GM12891 (cell line): ENCODE results near the gene SHANK2.

ENCODE experiments used
- DNase-seq: peaks from one replicate; pipeline ENCODE4 v3.0.0; 2011; ENCODE audit warnings: low spot score; ENCODE audit not compliant: insufficient read length
- FAIRE-seq: peaks from 2 replicates; lab custom pipeline; 2011; peaks lifted over from hg19 to GRCh38; lab: Jason Lieb, UNC
- PAX5 ChIP-seq: IDR thresholded peaks from 2 replicates; pipeline ENCODE4 v1.6.1; 2011; ENCODE audit warnings: low read length, moderate library complexity, mild to moderate bottlenecking; ENCODE audit not compliant: insufficient read depth, severe bottlenecking
- POLR2A ChIP-seq: IDR thresholded peaks from 2 replicates; pipeline ENCODE4 v1.6.1; 2011; ENCODE audit warnings: low read depth, low read length, control low read depth
- POLR2AphosphoS5 ChIP-seq: IDR thresholded peaks from 2 replicates; pipeline ENCODE4 v1.6.1; 2011; ENCODE audit warnings: low read depth, low read length, control low read depth
- POU2F2 ChIP-seq: IDR thresholded peaks from 2 replicates; pipeline ENCODE4 v1.6.1; 2011; ENCODE audit warnings: low read depth, mild to moderate bottlenecking, control low read depth, low read length, moderate library complexity
- SPI1 ChIP-seq: IDR thresholded peaks from 2 replicates; pipeline ENCODE4 v1.6.1; 2011; ENCODE audit warnings: low read depth, low read length, control low read depth
- TAF1 ChIP-seq: IDR thresholded peaks from 2 replicates; pipeline ENCODE4 v1.6.1; 2011; ENCODE audit warnings: low read depth, low read length, control low read depth

The SHANK2 gene

GRCh38 chr11:71269603-71270511, 17.5 kb upstream of the SHANK2 start:
- DNase-seq (no peak), FAIRE-seq (no peak)
- TF ChIP-seq POLR2AphosphoS5 (no peak), TAF1 (no peak), POU2F2 (no peak), SPI1 (no peak), PAX5 (no peak), POLR2A (no peak)

GRCh38 chr11:71268706-71269321, 16.4 kb upstream of the SHANK2 start:
- FAIRE-seq = no peak
- TF ChIP-seq TAF1 = no peak
- TF ChIP-seq POLR2A = no peak
- TF ChIP-seq POU2F2 = no peak
- no peak for TF ChIP-seq POLR2AphosphoS5
- TF ChIP-seq PAX5 = no peak
- no peak for TF ChIP-seq SPI1
- no peak for DNase-seq

- DNase-seq = no peak
- TF ChIP-seq POLR2AphosphoS5 = no peak
- no peak for TF ChIP-seq POLR2A
- TF ChIP-seq PAX5 = no peak
- TF ChIP-seq SPI1 = no peak
- TF ChIP-seq POU2F2 = no peak
- TF ChIP-seq TAF1 = no peak
- FAIRE-seq = no peak
Observed at GRCh38 chr11:71267807-71268421, 15.5 kb upstream of the SHANK2 start.

GRCh38 chr11:71266114-71266833, 13.9 kb upstream of the SHANK2 start:
- no peak for FAIRE-seq
- no peak for DNase-seq
- TF ChIP-seq SPI1 = no peak
- TF ChIP-seq POU2F2 = no peak
- no peak for TF ChIP-seq PAX5
- TF ChIP-seq POLR2AphosphoS5 = no peak
- no peak for TF ChIP-seq POLR2A
- no peak for TF ChIP-seq TAF1

- DNase-seq (no peak), FAIRE-seq (no peak)
- TF ChIP-seq TAF1 (no peak), PAX5 (no peak), POLR2AphosphoS5 (no peak), POU2F2 (no peak), SPI1 (no peak), POLR2A (no peak)
Observed at GRCh38 chr11:71265559-71266092, 13.2 kb upstream of the SHANK2 start.

- TF ChIP-seq PAX5 (no peak), POLR2AphosphoS5 (no peak), TAF1 (no peak)
- FAIRE-seq = no peak
- no peak for DNase-seq
Observed at GRCh38 chr11:71263386-71263785, 11.0 kb upstream of the SHANK2 start.

- no peak for TF ChIP-seq TAF1
- TF ChIP-seq PAX5 = no peak
- TF ChIP-seq SPI1 = no peak
- TF ChIP-seq POLR2AphosphoS5 = no peak
- no peak for TF ChIP-seq POU2F2
- TF ChIP-seq POLR2A = no peak
- no peak for FAIRE-seq
- no peak for DNase-seq
Observed at GRCh38 chr11:71255800-71256479, 3.6 kb upstream of the SHANK2 start.

- TF ChIP-seq SPI1 (no peak), POU2F2 (no peak), TAF1 (no peak), POLR2A (no peak), POLR2AphosphoS5 (no peak)
- DNase-seq (no peak), FAIRE-seq (no peak)
Observed at GRCh38 chr11:71255323-71255722, 2.9 kb upstream of the SHANK2 start.
